GM19025 (cell line): ENCODE measurements around the gene NCF1.
"Not testable (repeated sequence)": the region's sequence is repeated elsewhere in the genome, so short reads cannot be mapped to it uniquely, and the experiment has no call there.

Experiments used
- ATAC-seq: cut with Tn5 transposase; IDR thresholded peaks from one replicate; pipeline ENCODE4 v1.9.1; 2021; ENCODE audit warnings: mild to moderate bottlenecking, low read depth, moderate library complexity; ENCODE audit not compliant: unreplicated experiment

The NCF1 gene

DNA sequence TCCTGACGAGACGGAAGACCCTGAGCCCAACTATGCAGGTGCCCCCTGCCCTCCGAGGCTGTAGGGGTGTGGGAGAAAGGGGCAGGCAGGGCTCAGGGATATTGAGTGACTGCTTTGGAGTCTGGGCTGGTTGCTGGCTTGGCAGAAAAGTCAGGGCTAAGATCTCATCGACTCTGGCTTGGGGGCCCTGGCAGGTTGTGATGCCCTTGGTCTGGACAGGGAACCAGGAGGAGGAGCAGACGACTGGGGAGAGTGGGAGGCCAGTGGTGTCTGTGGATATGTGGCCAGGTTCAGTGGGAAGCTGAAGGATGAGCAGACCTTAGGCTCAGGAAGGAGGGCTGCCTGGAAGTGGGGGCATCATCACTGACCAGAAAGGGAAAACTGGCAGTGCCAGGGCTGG, 9.8 kb downstream of the NCF1 start:
- not testable (repeated sequence) for ATAC-seq

DNA sequence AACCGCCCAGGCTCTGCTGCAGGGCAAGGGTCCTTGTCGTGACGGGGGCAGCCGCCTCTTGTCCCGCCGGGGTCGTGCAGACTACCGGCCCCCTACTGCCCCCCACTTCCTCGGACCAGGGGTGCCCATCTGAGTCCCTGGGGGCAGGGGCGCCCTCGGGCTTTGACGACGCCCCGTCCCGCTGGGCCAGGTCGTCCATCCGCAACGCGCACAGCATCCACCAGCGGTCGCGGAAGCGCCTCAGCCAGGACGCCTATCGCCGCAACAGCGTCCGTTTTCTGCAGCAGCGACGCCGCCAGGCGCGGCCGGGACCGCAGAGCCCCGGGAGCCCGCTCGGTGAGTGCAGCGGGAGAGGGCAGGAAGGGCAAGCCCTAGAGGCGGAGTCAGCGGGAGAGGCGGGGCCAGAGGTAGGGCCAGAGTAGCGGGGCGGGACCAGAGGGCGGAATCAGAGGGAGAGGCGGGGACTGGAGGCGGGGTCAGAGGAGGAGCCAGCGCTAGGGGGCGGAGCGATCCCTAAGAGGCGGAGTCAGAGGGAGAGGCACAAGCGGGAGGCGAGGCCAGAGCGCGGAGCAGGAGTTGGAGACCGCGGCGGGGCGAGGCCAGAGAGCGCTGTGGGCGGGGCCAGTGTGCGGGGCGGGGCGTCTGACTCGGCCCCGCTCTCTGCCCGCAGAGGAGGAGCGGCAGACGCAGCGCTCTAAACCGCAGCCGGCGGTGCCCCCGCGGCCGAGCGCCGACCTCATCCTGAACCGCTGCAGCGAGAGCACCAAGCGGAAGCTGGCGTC, 14.7 kb downstream of the NCF1 start:
- ATAC-seq: peak; percentile 86

DNA sequence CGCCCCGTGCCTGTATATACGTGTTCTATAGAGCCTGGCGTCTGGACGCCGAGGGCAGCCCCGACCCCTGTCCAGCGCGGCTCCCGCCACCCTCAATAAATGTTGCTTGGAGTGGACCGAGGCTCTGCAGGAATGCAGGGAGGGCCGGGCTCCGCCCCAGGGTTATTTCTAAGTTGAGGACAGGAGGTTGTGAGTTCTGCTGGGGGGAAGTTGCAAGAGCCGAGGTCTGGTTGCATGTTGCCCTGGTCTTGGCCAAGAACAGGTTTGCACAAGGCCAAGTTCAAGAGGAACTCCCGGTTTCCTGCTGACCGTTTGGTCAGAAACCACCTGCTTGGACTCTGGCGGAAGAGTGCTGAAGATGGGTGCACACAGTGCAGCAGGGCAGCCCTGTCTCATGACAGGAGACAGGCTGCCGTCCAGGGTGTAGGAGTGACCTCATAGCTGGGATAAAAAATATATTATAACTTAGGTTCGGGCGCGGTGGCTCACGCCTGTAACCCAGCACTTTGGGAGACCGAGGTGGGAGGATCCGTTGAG, 15.5 kb downstream of the NCF1 start:
- ATAC-seq: not testable (repeated sequence)

DNA sequence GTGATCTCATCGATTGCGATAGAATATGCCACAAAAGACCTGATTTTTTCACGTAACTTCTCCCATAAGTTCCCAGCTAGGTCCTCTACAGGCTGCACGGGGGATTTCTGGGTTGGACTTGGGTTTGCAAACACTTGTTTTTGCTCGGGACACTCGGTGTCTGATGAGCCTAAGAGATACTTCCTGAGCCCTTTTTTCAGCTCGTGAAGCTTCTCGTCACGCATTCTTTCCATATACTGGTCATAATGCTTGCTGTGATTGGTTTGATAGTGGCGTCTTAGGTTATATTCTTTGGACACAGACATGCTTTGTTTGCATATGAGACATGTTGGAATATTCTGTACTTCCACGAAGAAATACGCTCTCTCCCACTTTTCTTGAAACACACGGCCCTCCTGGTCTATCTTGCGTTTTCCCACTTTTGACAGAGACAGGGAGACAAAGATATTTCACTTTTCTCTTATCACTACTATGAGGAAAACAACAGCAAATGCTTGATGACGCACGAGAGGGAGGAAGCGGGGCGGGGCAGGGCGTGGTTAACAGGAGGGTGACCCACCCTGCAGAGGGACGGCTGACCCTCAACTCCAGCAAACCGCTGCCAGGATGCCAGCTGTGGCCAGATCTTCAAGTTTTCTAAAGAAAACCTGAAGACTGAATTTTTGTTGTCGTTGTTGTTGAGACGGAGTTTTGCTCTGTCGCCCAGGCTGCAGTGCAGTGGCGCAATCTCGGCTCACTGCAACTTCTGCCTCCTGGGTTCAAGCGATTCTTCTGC, 24.2 kb downstream of the NCF1 start:
- not testable (repeated sequence) for ATAC-seq

DNA sequence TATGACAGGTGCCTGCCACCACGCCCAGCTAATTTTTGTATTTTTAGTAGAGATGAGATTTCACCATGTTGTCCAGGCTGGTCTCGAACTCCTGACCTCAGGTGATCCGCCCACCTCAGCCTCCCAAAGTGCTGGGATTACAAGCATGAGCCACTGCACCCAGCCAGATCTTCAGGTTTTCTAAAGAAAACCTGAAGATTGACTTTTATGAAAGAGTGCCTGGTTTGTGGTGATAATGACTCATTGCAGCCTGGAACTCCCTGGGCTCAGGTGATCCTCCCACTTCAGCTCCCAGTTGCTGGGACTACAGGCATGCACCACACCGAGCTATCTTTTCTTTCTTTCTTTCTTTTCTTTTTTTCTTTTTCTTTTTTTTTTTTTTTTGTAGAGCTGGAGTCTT, 24.8 kb downstream of the NCF1 start:
- not testable (repeated sequence) for ATAC-seq

DNA sequence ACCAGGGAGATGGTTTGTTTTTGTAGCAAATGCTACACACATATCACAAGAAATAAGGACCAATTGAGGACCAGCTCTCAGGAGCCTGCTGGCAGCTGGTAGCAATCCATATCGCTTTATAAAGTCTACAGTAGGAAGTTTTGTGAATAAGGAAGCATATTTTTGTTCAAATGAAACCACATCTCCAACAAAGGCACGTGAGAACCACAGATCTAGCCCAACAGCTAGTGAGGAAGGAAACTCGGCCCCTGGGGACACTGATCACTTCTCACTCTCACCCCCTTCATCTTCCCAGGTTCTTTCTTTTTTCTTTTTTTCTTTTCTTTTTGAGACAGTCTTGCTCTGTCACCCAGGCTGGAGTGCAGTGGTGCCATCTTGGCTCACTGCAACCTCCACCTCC, 42.1 kb downstream of the NCF1 start:
- ATAC-seq: not testable (repeated sequence)

DNA sequence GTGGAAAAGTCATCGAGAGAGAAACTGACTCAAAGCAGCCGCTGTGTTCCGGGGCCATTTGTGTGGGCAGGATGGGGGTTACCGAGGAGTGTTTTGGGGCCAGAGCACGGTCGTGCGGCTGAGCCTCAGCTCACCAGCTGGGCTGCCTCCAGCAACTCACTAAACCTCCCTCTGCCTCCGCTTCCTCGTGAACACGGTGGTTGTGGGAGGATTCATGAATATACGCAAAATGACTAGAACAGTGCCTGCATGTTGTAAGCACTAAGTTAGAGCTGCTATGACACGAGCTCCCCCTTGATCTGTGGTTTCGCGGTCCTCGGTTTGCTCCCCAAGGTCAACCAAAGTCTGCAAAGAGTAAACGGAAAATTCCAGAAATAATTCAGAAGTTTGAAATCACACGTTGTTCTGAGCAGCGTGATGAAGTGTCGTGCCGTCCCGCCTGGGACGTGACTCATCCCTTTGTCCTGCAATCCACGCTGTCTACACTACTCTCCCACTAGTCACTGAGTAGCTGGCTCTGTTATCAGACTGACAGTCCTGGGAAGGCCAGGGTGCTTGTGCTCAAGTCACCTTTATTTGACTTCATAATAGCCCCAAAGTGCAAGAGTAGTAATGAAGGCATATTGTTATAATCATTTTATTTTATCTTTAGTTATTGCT, 46.5 kb downstream of the NCF1 start:
- peak; percentile 85 for ATAC-seq

DNA sequence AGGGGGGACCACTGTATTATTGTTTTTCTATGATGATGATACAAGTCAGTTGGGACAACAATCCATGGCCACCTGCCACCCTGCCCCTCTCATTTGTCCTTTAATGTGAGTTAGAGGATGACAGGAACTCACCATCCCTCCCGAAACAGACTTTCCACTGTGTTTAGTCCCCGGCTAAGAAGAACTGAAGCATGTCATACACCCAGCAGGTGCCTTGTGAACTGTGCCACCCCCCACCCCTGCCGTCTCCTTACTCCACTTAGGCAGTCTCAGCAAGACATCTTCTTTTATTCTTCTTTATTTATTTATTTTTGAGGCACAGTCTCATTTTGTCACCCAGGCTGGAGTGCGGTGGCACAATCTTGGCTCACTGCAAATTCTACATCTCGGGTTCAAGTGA, 47.4 kb downstream of the NCF1 start:
- not testable (repeated sequence) for ATAC-seq

DNA sequence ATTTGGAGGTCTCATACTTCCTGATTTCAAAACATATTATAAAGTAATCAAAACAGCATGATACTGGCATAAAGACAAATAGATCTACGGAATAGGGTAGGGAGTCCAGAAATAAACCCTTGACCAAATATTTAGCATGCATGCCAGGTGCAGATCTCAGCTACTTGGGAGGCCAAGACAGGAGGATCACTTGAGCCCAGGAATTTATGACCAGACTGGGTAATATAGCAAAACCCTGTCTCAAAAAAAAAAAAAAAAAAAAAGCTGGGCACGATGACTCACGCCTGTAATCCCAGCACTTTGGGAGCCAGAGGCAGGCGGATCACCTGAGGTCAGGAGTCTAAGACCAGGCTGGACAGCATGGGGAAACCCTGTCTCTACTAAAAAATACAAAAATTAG, 56.1 kb downstream of the NCF1 start:
- not testable (repeated sequence) for ATAC-seq

DNA sequence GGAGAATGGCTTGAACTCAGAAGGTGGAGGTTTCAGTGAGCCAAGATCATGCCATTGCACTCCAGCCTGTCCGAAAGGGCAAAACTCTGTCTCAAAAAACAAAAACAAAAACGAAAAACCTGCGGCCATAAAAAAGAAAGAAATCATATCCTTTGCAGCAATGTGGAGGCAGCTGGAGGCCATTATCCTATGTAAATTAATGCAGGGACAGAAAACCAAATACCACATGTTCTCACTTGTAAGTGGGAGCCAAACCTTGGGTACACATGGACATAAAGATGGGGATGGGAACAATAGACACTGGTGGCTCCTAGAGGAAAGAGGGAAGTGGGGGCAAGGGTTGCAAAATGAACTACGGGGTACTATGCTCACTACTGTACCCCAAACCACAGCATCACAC, 56.6 kb downstream of the NCF1 start:
- not testable (repeated sequence) for ATAC-seq
